A549 (cell line): ENCODE measurements around the gene GNLY.

Source experiments
- CBX2 ChIP-seq: fragments of 200-600 bp; sonication (generic); IDR thresholded peaks from 2 replicates; pipeline ENCODE4 v1.6.1; 2016; ENCODE audit warnings: low read depth, mild to moderate bottlenecking, borderline replicate concordance
- CTCF ChIP-seq: fragments of >200 bp; sonication (Bioruptor Twin); formaldehyde crosslinking; IDR thresholded peaks from 3 replicates; pipeline ENCODE4 v1.5.1; 2016
- JUNB ChIP-seq: fragments of >200 bp; sonication (Bioruptor Twin); formaldehyde crosslinking; IDR thresholded peaks from 2 replicates; pipeline ENCODE4 v1.6.1; 2016
- KDM1A ChIP-seq: fragments of 200-600 bp; sonication (generic); IDR thresholded peaks from 2 replicates; pipeline ENCODE4 v1.6.1; 2016; ENCODE audit warnings: low read depth, mild to moderate bottlenecking
- MAX ChIP-seq: IDR thresholded peaks from 2 replicates; pipeline ENCODE4 v1.6.1; 2012
- POLR2AphosphoS2 ChIP-seq: conservative IDR thresholded peaks from 2 replicates; pipeline ENCODE4 v1.6.1; 2012; ENCODE audit warnings: low read length, improper control_type of control experiment, inconsistent platforms

GRCh38 chr2:85682378-85682777, 11.8 kb upstream of the GNLY start:
- TF ChIP-seq CTCF (no peak), JUNB (no peak), POLR2AphosphoS2 (no peak), MAX (no peak), KDM1A (no peak), CBX2 (no peak)
